Forelimb muscle (tissue), 1 donor: ENCODE measurements around the gene GFPT1. TPM values are rescaled to one million over a fixed set of nuclear protein-coding genes. Genes with fewer than 3 reads are reported as not detected.
"Not testable (repeated sequence)": the region's sequence is repeated elsewhere in the genome, so short reads cannot be mapped to it uniquely, and the experiment has no call there.

Source experiments
- DNase-seq: peaks from one replicate; pipeline ENCODE4 v3.0.0-alpha.2; 2013; ENCODE audit warnings: low read depth
- polyA plus RNA-seq: library from polyadenylated mRNA; unstranded; fragments of 120-200 nt; gene quantifications from one replicate; pipeline ENCODE4 v1.2.1, GENCODE V29; 2013; ENCODE audit not compliant: insufficient read length

Gene GFPT1
- 28.9 TPM for polyA plus RNA-seq

DNA sequence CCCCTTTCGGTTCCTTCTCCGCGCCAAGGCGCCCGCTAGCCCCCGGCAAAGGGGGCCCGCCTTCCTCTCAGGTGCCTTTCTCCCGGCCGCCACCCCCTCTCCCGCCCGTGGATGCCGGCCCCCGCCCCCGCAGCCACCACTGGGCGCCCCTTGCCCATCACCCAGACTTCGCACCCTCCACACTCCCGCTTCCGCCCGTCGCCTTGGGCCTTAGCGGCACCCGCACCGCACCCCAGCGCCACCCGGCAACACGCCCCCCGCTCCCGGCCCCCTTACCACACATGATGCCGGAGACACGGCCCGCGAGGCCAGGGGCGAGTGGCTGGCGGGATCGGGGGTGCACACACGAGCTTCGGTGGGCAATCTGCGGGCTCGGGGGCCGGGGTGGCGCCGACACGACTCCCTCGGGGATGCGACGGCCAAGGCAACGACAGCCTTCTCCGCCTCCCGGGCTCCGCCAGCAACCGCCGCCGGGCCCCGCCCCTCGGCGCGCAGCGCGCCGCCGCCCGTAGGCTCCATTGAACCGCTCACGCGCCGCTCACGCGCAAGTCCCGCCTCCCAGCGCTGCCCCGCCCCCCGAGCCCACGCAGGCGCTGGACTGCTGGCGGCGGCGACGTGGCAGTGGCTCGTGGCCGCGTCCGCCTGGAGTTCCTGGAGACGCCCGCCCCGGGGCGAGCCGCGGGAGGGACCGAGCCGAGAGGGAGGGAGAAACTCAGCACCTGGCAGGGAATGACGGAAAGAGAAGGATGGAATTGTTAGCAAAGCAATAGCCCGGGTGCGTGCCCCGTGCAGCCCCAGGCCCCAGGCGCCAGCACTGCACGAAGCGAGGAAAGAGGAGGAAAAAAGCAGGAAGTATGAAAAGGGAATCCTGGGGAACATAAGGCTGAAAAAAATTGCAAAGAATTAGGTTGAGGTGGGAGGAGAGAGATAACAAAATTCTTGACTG is at the start of gene GFPT1:
Gene GFPT1 (minus strand): TSS at position 439 of the 946 bp plus-strand sequence. CDS start 156 bp downstream, at position 283.
- peak; percentile 78 for DNase-seq

DNA sequence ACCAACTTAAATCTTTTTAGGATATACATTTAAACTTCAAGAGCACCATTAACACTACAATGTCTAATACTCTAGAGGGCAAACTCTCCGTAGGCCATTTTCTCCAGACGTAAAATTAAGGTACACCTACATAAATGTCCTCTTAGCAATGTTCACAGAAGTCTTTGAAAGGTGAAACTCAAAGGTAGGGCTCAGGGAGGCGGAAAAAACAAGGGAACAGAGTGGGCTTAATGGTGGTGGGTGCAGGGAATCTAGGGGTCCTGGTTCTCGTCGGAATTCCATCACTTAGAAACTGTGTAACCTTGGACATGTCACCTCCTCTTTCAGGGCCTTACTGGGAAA is 49.5 kb upstream of the GFPT1 start:
- DNase-seq, result no peak

DNA sequence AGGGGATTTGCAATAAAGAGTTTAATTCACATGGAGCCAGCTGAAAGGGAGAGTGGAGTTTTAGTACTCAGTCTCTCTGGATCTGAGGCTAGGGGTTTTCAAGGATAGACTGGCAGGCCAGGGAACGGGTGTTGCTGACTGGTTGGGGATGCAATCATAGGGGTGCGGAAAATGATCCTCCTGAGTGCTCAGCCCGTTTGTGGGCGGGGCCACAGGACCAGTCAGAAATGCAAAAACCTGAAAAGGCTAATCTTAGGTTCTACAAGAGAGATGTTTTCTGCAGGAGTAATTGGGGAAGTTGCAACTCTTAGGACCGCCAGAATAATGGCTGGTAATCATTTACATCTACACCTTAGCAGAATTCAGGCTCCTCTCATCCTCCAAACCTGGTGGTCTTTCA is 47.7 kb upstream of the GFPT1 start:
- no peak for DNase-seq

DNA sequence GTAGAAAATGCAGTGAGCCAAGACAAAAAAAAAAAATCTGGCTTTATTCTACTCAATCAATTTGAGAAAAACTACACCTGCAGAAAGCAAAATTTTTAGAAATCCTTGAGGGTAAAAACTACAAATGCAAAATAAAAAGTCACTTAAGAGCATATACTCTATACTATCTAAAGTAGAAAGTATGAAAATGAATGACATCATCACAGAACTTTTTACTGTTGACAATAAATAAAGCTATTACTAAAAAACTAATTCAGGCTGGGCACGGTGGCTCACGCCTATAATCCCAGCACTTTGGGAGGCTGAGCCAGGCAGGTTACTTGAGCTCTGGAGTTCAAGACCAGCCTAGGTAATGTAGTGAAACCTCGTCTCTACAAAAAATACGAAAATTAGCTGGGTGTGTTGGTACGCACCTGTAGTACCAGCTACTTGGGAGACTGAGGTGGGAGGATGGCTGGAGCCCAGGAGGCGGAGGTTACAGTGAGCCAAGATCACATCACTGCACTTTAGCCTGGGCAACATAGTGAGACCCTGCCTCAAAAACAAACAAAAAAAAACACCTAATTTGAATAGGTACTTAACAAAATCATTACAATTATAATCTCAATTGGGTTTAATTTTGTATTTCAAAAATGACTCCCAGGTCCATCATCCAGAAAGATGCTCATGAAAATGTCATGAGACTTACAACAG is 42.6 kb upstream of the GFPT1 start:
- DNase-seq, result no peak

DNA sequence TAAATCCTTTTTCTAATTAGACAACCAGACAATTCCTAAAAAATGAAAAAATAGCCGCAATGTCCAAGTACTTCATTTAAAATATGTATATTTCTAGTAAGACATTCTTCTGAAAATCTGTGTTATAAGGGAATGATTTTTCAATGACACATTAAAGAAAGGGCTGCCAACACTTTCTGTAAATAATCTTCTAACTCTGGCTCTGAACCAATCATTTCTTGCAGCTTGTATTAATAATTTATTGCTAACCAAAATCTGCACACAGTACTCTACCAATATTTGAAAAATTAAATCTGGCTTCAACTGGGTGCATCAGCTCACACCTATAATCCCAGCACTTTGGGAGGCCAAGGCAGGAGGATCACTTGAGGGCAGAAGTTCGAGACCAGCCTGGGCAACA is 42.0 kb upstream of the GFPT1 start:
- DNase-seq, result no peak

DNA sequence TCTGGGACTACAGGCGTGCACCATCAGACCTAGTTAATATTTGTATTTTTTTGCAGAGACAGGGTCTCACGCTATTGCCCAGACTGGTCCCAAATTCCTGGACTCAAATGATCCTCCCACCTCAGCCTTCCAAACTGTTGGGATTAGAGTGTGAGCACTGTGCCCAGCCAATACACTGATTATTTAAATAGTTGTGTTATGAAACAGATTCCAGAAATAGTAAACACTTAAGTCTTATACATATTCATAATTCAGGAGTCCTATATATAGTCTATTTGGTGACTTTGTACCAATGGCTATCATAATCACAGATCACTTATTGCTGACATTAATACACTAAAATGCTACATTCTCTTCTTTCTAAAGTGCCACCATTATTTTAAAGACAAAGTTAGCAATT is 37.4 kb upstream of the GFPT1 start:
- DNase-seq, result no peak

DNA sequence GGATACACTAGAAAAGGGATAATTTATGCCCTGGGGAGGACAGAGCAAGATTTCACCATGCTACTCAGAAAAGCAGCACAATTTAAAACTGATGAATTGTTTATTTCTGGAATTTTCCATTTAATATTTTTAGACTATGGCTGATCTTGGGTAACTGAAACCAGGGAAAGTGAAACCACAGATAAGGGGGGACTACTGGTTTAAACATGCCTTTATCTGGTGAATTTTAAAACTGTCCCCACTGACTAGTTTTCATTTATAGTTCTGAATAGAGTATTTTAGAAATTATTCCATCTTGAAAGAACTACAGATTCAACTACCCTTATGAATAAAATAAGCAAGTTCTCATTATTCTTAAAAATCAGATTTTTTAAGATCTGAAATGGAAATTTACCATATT is 35.2 kb upstream of the GFPT1 start:
- no peak for DNase-seq

DNA sequence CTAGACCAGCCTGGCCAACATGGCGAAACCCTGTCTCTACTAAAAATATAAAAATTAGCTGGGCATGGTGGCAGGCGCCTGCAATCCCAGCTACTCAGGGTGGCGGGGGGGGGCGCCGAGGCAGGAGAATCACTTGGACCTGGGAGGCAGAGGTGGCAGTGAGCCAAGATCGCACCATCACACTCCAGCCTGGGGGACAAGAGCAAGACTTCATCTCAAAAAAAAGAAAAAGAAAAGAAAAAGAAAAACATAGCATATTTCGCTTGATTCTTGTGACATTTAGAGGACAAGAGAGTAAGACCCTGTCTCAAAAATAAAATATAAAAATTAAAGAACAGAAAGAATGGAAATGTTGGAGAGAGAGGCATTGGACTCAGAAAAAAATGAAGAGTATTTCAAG is 32.1 kb upstream of the GFPT1 start:
- DNase-seq, result not testable (repeated sequence)

DNA sequence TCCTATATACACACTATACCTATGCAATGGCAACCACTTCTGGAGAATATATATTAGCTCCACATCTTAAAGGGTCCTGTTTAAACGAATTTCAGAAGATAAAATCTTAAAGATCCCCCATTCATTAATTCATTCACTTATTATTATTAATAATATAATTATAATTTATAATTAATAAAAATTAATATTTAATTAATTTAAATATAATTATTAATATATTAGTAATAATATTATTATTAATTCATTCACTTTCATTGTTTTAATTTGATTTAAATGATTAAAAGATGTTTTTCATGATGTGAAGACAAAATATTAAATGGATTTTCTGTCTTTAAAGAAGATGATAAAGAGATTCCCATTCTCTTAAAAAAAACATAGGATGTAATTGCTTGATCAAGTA is 29.1 kb upstream of the GFPT1 start:
- no peak for DNase-seq

DNA sequence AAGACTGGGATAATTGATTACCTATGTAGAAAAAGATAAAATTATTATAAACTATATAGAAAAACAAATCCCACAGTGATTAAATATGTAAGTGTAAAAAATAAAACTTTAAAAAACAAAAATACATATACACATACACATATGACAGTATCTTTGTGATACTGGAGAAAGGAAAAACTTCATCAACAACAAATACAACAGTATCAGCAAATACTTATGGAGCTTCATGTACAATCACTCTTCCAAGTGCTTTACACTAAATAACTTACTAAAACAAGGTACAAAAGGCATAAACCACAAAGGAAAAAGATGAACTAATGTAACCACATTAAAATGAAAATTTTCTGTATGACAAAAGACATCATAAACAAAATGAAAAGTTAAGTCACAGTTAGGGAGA is 24.1 kb upstream of the GFPT1 start:
- no peak for DNase-seq

DNA sequence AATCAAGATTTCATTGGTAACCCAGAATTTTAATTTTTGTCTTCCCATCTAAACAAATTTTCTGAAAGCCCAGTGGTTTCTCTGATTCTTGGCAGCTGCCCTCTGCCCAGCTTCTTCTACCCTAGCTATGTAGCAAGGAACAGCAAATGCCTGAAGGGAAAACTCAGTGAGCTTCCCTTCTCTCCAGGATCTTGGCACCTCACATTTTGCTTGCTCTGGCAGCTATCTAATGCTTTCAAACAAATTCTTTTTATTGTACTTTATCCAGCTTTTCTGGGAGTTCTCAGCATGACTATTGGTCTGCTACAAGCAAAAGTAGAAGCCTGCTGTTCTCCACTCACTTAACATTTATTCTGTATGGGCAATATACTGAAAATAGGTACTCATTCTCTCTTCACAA is 18.3 kb upstream of the GFPT1 start:
- DNase-seq, result no peak

DNA sequence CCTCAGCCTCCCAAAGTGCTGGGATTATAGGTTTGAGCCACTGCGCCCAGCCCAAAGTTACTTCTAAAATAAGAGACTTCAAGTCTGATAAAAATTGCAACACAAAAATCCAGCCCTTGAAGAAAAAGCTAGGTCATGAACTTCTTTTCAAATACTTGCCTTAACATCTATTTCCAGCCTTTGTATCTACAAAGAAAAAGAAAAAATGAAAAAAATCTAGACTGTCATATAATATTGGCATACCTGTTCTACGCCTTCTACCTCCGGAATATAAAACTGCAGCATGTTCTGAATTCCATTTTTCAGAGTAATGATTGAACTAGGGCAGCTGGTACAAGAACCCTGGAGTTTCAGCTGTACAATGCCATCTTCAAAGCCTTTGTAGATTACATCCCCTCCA is 13.1 kb upstream of the GFPT1 start:
- DNase-seq, result no peak

DNA sequence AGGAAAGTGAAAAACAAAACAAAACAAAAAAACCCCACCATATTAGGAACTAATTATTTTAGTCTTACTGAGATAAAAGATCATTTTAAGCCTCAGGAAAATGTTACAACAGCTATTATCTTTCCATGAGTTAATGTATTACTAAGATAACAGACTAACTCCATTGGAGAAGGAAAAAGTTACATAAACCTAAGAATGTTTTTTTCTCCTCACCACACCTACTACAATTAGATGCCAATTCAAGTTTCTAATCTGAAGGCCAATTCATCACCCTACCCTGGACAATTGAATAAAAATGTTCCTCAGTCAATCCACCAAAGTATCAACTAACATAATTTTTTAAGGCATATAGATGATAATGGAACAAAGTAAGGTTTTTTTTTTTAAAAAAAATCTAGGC is 10.2 kb upstream of the GFPT1 start:
- DNase-seq, result no peak

DNA sequence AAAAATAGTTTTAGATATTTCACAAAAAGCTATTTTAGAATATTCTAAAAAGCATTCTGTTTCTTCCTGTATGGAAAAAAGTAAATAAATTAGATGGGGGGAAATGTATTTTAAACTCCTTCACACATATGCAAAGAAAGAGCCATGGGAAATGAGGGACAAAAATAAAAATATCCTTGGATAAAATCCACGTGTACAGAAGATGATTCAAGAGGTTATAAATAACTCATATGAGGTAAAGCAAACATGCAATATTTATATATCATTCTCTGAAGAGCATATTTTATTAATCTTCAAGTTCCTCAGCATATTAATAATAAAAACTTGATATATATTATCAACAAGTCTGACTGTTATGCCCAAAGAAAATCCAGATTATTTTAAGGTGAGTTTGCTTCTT is 8.8 kb upstream of the GFPT1 start:
- no peak for DNase-seq

DNA sequence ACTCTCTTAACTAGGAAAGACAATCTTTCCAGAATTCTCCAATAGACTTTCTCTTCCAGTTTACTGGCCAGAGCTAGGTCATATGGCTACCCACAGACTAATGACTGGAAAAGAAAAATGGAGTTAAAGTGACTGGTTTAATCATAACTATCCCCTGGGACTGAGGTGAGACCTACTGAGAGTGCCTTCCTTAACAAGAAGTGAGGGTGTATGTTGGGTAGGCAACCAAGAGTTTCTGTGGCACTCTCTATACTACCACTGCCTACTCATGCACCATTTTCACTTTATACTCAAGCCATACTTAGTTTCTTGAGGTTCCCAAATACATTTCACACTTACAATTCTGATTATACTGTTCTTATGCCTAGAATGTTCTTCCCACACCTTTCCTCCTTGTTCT is 6.9 kb upstream of the GFPT1 start:
- no peak for DNase-seq

DNA sequence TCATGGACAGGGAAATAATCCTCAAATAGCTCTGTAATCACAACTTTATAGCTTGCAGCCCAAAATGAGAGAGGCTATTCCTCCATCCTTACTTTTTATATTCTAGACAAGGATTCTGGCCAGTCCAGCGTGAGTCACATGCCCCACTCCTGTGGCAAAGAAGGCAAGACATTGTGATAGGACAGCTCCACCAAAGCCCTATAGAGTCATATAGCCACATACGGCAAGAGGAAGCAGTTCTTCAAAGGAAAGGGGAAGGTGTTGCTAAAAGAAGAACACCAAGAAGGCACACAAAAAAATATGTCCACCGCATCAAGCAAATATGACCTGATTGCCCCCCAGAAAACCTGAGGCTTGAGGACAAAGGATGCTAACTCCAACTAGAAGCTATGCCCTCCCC is 3.4 kb upstream of the GFPT1 start:
- DNase-seq, result no peak

DNA sequence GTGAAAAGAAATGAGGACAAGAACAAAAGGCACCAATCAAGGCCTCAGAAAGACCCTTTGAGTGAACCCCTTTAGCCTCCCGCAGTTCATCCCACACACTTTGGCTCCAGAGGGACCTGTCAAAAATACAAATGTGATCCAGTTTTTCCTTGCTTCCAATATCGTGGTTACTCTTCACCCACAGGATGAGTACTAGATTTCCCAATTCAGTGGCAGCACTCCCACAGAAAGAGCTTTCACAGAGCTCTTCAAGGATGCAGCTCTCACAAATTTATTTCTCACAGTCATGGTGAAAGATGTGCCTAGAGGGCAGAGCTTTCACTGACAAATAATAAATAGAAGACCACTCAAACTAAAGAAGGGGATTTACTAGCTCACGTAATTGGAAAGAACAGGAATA is 3.0 kb upstream of the GFPT1 start:
- DNase-seq, result no peak

DNA sequence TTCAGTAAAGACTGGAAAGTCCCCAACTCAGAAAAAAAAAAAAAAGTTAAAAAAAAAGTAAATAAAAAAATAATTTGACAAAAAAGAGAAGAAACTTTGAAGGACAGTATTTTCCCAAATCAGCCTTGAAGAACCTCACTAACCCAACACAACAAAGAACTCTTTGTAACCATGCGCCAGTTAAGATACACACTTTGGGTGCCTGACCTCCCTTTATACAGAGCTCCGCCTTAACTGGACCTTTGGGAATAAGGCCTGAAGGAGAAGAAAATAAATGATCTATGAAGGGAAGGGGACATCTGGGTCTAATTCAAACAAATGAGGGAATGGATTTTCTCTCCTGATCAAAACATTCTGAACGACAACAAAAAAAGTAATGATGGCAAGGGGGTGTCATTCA is 2.2 kb upstream of the GFPT1 start:
- no peak for DNase-seq

DNA sequence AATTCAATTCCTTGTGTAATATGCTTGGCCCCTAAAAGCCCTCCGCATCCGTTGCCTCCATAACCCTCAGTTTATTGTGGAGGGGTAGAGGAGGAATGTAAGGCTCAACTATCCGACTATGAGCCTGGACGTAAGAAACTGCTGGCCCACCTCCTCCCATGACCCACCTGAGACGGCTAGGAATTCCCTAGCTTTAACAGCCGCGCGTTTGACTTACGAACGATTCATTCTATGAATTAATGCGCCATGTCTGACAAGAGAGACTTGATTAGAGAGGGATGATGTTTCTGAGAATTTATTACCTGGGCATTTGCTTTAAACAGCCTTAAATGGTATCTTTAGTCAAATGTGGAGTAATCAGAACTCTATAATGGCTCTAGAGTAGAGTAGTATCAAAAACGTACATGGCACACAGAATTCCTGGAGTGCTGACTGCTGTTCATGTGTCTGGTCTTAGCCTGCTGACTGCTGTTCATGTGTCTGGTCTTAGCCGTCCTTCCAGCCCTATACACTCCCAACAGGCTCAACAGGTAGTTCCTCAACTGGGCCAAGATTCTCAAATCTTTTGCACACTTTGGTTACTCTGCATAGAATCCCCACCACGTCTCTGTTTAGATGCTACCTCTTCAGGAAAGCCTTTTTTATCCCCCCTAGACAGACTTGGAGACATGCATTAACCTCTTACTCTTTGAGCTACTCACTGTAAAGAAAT is 899 bp upstream of the GFPT1 start:
- no peak for DNase-seq

DNA sequence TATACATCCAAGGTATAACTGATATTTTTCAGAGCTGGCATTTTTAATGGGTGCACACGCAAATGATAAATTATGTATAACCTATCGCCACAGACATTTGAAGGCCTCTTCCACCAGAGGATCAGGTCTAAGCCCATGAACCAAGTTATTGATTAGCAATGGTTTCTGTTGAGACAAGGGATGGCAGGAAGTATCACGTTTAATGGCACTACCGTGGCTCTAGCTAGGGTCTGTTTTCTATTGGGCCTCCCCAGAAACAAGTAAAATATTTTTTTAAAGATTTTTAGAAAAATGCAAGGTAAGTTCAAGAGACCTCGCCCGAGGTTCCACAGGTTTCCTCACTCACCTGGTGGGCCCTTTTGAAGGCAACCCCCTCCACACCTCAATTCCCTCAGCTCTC is 667 bp downstream of the GFPT1 start:
- no peak for DNase-seq

DNA sequence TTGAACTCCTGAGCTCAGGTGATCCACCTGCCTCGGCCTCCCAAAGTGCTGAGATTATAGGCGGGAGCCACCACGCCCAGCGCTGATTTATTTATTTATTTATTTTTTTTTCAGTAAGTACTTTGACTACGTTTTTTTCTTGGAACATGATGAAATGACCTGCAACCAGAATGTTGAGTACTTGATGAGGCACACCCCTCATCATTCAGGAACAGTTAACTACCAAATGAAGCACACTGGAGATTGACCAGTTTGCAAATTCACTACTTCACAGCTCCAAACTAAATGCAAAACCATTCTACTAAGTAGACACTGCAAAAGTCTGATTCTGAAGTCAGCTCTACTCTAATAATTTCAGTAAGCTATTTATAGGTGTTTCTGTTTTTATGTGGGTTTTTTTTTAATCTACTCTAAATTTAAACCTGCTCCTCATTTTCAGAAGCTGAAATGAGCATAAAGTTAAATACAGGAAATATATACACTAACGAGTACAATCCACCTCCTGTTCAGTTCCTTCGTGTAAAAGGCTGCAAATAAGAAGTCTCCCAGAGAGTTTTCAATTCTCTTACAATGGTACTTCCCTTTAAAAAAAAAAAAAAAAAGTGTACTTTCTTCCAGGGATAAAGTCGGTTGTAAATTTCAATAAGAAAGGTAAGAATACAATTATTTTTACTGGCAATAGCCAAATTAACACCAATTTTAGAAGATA is 1.4 kb downstream of the GFPT1 start:
- no peak for DNase-seq

DNA sequence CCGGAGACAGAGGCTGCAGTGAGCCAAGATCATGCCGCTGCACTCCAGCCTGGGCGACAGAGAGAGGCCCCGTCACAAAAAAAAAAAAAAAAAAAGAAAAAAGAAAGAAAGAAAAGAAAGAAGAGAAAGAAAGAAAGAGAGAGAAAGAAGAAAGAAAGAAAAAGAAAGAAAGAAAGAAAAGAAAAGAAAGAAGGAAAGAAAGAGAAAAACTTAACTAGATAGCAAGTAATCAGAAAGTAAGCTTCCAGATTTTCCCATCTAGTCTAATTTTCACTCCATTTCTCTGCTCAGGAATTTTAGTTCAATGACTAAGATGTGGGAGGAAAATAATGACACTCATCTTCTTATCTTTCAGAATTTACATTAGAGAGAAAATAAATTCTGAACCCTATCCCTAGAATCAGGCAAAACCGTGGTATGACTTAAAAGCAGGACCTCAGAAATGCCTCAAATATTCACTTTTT is 2.4 kb downstream of the GFPT1 start:
- no peak for DNase-seq
